Jurkat, Clone E6-1 (cell line): ENCODE results near the gene KREMEN1.

Source experiments
- DNase-seq: peaks from one replicate; pipeline ENCODE4 v3.0.0-alpha.2; 2011; ENCODE audit warnings: low read depth, low spot score
- H3K4me3 ChIP-seq: 2 replicates; pipeline ENCODE4 v1.5.1; 2011; ENCODE audit warnings: mild to moderate bottlenecking, low read length, control low read depth, moderate library complexity

Gene KREMEN1

DNA sequence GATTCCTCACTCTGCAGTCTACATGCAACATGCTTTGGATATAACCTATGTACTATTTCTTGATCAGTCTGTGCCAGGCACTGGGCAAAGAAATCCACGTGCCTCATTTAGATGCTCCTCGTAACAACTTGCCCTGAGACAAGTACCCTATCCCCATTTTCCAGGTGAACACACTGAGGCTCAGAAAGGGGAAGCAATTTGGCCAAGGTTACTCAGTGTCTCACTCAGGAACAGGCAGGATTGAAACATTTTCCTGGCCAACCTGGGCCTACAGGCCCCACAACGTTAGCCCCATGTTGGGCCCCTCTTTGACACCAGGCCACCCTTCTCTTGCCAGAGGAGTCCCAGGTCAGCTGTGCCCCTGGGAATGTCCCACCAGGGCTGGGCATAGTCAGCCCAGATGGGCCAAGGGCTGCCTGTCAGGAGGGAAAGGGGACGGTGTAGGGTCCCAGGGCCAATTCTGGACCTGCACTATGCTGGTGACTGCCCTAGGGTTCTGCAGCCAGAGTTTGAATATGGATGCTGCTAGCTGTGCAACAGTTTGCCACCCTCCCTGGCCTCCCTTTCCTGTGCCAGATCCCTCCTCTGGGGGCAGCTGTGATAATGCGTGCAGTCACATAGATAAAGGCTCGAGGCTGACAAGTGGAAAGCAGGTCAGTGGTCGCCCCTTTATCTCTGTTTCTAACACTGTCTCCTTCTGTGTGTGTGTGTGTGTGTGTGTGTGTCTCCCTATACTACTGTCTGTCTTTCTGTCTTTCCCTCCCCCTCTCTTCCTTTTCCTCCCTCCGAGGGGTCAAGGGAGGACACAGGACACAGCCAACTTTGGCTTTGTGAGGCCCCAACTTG, 122.5 kb downstream of the KREMEN1 start:
- no peak overlapping the region for H3K4me3 ChIP-seq
- no peak for DNase-seq

DNA sequence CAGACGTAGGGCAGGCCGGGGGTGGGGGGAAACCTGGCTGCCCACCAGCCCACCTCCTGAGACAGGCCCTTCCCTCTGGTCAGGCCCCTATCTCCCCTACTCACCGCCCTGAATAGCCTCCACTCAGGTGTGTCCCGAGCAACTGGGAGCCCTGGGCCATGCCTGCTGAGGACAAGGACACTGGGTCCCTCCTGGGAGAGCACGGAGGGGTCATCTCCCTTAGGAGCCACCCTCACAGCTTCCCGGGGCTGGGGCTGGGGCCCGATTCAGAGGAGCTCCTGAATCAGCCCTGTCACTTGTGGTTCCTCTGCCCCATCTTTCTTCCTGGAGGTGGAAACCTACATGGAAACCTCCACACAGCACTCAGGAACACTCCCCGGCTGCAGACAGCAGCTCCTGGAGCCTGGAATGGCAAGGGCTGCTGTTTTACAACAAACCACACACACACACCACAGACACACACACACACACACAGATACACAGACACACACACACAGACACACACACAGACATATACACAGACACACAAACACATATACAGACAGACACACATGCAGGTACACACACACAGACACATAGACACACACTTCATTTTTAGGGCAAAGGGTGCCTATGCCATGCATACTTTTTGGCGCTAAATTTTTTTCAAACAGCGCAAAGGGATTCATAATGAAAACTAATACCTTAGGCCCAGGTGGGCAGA, 123.3 kb downstream of the KREMEN1 start:
- no peak overlapping the region for H3K4me3 ChIP-seq
- DNase-seq, result no peak

- H3K4me3 ChIP-seq, result no peak overlapping the region
- no peak for DNase-seq
Measured at GRCh38 chr22:29197096-29197495, 124.3 kb downstream of the KREMEN1 start.

GRCh38 chr22:29198240-29198639, 125.4 kb downstream of the KREMEN1 start:
- no peak for DNase-seq

DNA sequence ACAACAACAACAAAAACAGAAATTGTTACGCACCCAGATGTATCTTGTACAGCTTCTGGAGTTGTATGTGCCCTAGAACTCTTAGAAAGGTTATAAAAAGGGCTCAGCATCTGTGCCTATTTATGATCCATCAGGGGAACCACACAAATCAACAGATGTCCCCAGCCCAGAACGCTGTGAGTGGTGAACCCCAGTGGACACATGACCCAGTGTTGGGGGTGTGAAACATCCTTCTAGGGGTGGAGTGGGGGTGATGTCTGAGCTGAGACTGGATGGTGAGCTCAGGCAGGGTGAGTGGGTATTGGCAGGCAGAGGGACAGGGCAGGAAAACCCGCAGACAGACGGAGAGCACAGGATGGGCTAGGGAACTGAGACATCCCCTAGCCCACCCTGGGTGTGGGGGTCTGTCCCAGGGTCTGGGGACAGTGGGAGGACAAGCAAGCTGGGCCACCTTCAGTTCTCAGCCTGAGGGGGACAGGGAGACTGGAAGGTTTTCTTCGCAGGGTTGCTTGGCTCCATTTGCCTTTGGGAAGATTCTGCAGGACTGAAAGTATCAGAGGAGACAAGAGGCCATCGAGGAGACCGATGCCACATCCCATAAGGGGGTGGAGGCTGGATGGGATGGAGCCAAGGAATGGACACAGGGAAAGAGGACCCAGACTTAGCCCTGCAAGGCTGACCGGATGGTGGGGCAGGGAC, 127.0 kb downstream of the KREMEN1 start:
- no peak overlapping the region for H3K4me3 ChIP-seq
- no peak for DNase-seq

More at GRCh38 chr22:29198240-29198639, 125.4 kb downstream of the KREMEN1 start:
- no peak overlapping the region for H3K4me3 ChIP-seq

GRCh38 chr22:29200901-29201300, 128.1 kb downstream of the KREMEN1 start:
- H3K4me3 ChIP-seq, result no peak overlapping the region
- no peak for DNase-seq

GRCh38 chr22:29201782-29202181, 128.9 kb downstream of the KREMEN1 start:
- DNase-seq, result no peak
- no peak overlapping the region; the same call in 1 of the 2 replicates for H3K4me3 ChIP-seq

GRCh38 chr22:29202212-29203192, 129.7 kb downstream of the KREMEN1 start:
- peak overlapping the region; percentile 45 for H3K4me3 ChIP-seq
- DNase-seq, result peak; percentile 91

DNA sequence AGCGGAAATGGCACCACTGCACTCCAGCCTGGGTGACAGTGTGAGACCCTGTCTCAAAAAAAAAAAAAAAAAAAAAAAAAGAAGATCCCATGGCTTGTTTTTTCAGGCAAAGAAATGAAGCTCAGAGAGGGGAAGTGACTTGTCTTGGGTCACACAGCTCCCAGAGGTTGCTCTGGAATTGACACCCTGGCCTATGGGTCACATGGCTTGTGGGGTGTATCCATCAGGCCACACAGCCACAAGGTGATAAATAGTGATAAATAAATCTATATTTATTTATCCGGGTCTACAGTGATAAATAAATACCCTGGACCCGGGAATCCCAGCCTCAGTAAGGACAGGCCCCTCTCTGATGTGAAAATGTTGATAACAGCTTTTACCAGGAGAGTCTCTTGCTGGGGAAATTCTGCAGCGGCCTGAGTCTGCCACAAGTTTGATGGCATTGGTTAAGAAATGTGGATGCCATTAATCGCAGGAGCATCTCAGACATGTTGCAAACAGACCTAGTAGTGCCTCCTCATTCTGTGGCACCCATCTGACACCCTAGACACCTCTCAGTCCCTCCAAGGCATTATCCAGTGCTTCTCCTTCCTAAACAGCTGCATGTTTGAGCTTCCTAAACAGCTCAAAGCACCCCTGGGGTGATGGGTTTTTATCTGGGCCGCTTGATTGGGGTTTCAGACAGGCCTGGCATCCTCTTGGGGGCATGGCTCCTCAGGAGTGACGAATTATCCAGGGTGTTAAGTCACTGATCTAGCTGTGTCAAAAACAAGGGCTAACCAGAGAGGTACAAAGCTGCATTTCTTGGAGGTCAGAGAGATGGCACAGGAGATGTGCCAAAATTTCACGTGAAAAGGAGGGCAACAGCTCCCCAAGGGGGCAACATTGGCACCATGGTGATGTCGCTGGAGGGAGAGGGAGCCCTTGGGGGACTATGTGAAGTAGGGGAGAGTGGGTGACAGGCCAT, 130.9 kb downstream of the KREMEN1 start:
- H3K4me3 ChIP-seq, result no peak overlapping the region

DNA sequence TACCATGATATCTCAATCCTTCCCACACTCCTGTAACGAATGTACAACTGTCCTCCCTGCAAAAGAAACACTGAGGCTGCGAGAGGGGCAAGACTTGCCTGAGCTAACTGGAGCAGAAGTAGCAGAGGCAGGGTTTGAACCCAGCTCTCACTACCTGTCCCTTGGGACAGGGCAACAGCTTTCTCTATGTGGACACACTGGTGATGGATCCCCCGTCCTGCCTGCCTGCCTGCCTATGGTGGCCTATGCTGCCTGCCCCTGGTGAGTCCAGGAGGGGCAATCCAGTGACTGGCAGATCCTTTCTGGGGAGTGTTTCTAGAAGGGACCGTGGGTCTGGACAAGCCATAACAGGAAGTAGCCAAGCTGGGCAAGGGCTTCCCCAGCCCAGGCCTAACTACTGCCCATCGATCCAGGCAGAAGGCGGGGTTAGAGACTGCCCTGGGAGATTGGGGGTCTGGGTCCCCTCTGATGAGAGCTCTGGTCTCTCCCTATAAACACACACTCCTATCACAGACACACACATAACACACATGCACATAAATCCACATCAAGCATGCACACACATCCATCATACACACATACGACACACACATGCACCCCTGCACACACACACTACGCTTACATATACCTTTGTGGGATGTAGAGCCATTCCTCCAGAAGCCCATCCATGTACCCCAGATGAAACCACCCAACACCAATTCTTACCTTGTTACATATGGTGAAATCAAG, 131.8 kb downstream of the KREMEN1 start:
- no peak for DNase-seq
- H3K4me3 ChIP-seq, result peak overlapping the region; percentile 65

More for the DNA sequence above, 130.9 kb downstream of the KREMEN1 start:
- DNase-seq, result peak; percentile 24

GRCh38 chr22:29205252-29205593, 132.4 kb downstream of the KREMEN1 start:
- peak overlapping the region; percentile 65 for H3K4me3 ChIP-seq
- DNase-seq, result no peak

DNA sequence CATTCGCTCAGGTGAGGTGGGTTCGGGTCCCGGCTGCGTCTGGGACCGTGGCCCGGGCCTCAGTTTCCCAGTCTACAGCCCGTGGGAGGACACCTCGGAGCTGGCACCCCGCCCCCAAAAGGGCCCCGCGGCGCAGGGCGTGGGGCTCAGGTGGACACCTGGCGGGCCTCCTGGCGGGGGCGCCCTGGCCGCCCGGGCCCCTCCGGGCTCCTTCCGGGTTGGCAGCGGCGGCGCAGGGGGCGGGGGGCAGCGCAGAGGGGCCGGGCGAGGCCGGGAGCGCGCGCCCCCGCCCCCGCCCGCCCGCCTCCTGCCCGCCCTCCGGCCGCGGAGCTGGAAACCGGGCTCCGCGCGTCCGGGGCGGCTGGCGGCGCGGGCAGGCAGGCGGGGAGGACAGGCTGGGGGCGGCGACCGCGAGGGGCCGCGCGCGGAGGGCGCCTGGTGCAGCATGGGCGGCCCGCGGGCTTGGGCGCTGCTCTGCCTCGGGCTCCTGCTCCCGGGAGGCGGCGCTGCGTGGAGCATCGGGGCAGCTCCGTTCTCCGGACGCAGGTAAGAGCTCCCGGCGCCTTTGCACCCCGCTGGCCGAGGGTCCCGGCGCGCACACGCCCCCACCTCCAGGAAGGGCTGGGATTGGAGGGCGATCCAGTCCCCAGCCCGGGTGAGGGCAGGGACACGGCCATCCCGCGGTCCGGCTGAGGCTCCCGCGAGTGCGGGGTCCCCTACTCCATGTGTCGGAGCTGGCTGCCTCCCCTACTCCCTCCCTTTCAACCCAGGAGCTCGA, 132.9 kb downstream of the KREMEN1 start, which contains the start of gene EMID1:
Gene EMID1 (plus strand): TSS at position 303 of the 778 bp plus-strand sequence. CDS start 143 bp downstream, at position 446.
- no peak for DNase-seq
- peak within 1 kb of the TSS; percentile 65 for H3K4me3 ChIP-seq

DNA sequence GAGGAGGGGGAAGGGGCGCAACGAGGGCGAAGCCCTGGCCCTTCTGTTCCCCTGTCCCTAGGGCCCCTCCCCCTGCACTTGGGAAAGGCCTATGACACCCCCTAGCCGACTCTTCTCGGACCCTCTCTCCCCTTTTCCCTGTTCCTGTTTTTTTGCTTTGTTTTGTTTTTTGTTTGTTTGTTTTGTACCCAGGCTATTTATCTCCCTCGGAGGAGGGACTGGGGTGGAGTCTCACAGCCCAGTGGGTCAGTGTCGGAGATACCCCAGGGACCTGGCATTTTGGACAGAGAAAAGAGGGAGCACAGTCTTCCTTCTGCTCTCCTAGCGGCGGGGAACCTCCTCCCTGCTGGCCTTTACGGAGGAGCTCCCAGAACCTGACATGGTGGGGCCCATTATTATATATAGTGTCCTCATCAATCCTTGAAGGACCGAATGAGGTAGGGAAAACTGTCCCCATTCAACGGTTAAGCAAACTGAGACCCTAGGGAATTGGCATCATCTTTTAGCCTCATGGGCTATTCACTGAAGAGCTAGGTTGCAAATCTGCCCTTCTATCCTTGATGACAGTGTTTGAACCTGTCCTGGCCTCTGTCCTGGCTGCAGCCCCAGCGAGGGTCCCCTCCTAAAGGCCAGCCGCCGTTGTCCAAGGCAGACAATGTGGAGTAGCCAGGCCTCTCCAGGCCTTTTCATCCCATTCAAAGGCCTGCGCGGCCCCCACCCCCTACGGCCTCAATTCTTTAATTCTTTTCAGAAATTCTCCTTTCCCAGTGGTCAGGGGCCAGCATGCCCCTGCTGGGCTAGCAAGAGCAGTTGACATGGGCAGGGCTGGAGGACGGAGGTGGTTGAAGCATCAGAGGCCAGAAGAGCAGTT, 133.8 kb downstream of the KREMEN1 start:
- no peak for DNase-seq
- peak overlapping the region; percentile 65 for H3K4me3 ChIP-seq

DNA sequence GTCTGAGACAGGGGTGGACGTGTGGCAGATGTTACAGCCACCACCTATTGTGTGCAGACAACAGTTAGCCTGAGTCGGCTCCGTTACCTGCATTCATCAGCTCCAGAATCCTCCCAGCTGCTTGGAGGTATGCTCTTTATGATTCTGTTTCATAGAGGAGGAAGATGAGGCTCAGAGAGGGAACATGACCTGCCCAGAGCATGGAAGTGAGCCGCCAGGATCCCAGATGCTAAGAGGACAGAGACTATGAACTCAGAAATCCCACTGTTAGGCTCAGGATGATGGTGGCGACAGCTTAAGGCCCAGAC, 134.4 kb downstream of the KREMEN1 start:
- DNase-seq, result no peak
- no peak overlapping the region for H3K4me3 ChIP-seq
